ENCODE results near the gene TUBB3.
"Not testable (repeated sequence)": the region's sequence is repeated elsewhere in the genome, so short reads cannot be mapped to it uniquely, and the experiment has no call there.

The TUBB3 gene

DNA sequence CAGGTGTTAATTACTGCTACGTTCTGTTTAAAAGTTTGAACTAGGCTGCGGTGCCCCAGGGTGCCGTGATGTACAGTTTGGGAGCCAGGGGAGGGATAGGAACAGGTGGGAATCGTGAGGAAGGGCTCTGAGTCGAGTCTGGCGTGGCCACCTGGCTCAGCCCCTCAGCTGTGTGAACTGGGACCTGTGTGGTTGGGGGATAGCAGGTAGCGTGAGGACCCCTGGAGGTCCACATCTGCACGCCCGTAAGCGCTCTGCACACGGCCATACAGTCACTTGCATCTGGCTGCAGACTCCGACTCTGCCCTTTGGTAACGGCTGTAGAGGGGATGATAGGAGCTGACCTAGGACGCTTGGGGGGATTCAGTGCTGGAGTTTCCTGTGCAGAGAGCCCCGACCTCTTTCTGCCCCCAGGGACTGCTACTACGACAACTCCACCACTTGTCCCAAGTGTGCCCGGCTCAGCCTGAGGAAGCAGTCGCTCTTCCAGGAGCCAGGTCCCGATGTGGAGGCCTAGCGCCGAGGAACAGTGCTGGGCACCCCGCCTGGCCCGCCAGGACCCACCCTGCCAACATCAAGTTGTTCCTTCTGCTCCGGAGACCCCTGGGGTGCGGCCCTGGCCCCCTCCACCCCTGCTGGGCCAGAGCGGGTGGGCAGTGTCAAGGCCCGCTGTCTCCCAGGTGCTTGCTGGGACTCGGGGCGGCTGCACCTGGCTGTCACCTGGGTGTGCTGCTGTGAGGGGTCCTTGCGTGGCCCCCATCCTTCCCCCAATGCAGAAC, 42.5 kb downstream of the TUBB3 start:
- DNase-seq (ENCODE audit: low read depth): no peak

DNA sequence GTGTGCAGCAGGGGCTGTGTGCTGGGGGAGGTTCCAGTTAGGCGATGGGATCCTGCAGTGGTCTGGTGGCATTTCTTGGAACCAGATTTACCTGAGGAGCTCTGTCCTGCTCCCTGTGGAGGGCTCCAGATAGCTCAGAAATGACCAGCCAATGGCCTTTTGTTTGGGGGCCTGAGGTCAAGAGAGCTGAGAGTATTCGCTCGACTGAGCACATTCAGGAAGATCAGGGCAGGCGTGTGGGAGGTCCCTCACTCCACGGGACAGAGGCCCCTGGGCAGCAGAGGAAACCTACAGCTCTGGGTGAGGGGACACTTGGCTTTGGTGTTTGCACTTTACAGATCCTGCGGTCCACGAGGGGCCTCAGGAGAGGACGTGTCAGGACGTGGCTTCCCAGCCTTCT, 43.6 kb downstream of the TUBB3 start:
- DNase-seq (ENCODE audit: low read depth): no peak

DNA sequence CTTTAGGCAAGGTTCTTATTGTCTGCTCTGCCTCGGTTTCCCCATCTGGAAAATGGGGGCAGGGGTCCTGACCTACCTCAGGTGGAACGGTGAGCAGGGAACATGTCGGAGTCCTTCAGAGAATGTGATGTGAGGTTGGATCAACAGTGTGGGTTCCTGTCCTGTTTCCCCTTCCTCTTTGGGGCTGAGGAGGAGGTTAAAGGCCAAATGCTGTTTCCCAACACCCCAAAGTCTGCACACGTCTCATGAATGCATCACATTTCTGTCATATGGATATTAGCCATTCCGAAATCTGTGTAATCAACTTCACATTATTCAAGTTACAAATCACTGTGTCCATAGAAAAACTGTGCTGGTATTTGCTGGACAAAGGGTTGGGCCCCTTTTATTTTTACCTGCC, 44.3 kb downstream of the TUBB3 start:
- not testable (repeated sequence) for DNase-seq (ENCODE audit: low read depth)

DNA sequence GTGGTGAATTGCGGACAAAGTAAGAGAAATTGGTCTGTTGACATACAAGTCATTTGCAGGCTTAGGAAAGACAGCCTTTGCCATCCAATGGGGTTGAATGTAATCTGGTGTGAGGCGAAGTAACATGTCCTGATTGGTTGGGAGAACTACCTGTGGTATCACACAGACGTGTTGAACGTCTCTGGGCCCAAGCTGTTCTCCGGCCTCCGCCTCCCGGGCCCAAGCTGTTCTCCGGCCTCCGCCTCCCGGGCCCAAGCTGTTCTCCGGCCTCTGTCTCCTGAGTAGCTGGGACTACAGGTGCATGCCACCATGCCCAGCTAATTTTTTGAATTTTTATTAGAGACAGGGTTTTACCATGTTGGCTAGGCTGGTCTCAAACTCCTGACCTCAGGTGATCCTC, 44.9 kb downstream of the TUBB3 start:
- not testable (repeated sequence) for DNase-seq (ENCODE audit: low read depth)

DNA sequence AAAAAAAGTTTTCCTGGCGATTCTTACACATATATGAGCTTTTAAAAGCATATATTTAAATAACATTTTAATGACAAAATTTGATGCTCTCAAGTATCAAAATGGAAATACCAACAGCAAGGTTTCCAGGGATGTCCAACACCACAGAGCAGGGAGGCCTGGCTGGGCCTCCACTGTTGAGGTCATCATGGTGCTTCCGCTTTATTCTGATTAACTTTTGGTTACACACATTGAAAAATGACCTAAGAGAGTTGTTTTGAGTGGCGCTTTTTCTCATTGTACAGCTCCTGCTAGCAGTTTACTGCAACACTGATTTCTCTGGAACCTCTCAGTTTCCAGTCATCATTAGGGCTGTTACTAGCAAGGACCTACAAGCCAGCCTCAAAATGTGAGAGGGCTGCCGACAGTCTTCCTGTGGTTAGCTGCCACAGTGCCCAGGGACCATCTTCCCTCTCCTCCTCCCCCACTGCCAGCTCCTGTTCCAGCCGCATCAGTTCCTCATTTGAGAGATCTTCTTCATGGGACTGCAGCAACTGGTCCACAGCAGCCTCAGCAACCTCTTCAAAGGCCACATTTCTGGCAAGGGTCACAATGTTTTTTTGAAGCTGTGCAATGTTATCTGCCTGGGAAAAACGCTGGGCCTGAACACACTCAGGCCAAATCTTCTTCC, 46.7 kb downstream of the TUBB3 start:
- DNase-seq (ENCODE audit: low read depth): no peak

DNA sequence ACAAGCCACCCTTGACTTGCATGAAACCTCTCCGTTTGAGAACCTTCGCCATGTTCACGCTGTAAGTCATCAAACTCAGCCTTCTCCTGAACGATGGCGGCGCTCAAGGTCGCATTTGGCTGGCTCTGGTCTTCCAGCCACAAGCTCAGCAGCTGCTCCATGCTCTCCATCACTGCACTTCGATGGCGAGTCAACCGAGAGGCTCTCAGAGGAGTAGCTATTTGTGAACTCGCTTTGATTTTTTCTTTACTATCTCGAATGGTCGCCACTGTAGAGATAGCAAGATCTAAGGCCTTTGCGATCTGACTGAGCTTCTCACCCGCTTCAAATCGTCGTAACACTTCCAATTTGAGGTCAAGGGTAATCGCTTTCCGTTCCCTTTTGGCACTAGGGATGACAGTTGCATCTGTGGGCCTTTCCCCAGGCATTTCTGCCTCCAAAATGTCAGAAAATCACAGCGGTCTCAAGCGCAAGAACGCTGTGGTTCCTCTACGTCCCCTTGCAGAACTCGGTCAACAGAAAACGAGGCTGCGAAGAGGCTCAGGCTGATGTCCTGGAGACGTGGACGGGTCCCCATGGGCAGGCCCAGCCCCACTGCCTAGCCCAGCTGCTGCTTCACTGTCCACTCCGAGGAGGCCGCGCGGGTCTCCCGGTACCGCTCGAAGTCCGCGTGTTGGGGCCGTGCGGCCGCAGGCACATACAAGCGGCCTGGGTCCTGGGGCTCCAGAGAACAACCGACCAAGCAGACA, 48.5 kb downstream of the TUBB3 start:
- no peak for DNase-seq (ENCODE audit: low read depth)

DNA sequence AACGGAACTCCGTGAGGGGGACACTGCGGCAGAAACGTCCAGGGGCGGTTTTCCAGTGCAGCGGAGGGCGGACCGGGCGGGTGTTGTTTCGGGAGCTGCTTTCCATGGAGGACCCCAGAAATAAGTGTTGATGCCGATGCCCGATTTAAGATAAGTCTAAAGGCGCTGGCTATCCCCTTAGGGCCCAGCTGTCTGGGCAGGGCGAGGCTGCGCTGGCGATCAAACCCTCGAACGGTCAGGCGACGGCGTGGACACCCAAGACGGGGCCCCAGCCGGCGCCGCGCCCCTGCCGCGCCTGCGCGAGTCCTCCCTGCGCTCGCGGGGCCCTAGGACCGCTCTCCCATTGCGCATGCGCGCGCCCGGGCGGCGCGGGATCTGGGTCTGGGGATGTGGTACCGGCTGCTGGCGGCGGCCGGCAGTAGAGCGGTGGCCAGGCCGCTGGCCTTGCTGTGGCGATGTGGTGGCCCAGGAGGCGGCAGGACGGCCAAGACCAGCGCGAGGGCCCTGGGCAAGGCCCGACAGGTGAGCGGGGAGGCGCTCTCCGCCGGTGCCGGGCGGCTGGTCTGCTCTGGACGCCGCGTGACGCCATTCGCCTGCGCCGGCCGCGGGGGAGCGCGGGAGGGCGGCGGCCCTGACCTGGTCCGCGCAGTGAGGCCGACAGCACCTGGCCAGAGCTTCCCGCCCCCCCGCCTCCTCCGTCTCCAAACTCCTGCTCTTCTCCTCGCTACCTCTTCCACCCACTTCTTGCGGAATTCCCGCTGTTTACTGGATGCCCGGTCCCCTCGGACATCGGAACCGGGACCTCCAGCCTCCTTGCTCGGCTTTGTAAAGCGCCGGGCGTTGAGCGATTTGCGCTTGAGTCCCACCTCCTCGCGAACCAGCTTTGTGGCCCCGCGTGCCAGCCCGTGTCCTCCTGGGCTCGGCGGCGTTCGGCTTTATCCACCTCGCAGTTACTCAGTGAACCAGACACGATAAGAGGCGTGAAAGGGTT, 49.4 kb downstream of the TUBB3 start:
- peak; percentile 90 for DNase-seq (ENCODE audit: low read depth)

DNA sequence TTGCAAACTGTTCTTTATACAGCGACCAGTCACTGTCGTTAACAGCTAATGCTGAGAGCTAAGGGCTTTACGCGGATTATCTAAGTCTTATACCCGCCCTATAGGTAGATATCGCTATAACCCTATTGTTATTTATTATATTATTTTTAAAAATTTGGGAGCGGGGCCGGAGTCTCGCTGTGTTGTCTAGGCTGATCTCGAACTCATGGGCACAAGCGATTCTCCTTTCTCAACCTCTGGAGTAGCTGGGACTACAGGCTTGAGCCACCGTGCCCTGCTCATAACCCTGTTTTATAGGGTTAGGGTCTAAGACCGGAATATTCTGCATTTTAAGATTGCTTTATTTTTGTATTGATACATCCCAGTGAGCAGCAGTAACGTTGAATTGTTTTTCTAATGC, 50.1 kb downstream of the TUBB3 start:
- no peak for DNase-seq (ENCODE audit: low read depth)

DNA sequence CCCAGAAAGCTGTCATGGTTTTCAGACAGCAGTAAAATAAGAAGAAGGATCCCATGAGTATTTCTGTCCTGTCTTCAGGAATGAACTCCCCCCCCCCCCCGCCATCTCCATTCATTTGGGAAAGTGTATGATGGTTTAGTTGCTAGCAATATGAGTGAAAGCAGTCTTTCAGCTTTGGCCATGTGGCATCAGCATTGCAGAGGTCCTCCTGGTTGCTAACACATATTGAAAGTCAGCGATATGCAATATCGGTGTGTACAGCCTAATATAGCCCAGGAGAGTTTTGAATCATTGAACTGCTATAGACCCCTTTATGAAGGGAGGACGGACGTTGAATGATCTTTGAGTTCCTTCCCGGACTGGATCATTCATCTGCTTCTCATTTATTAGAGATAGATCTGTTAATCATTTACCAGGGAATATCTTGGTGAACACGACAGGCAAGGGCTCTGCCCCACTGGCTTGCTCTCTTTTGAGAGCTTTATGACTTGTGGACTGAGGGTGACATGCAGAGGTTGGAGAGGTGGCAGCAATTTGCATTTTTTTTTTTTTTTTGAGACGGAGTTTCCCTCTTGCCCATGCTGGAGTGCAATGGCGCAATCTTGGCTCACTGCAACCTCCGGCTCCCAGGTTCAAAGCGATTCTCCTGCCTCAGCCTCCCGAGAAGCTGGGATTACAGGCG, 50.7 kb downstream of the TUBB3 start:
- no peak for DNase-seq (ENCODE audit: low read depth)

DNA sequence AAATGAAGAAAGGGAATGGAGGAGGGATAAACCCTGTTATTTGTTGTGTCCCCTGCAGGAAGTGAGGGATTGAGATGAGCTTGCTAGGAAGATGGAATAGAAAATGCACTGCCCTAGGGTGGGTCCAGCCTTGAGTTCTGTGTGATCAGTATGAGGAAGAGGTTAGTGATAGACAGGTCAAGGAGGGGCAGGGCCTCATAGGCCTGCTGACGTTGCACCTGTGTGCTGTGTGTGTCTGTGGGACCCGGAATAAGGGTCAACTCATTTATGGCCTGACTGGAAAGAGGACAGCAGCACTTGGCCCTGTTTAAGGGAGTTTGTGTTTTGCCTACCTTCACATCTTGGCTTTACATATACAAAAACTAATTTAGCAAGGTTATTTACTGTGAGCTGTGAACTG, 51.7 kb downstream of the TUBB3 start:
- no peak for DNase-seq (ENCODE audit: low read depth)

DNA sequence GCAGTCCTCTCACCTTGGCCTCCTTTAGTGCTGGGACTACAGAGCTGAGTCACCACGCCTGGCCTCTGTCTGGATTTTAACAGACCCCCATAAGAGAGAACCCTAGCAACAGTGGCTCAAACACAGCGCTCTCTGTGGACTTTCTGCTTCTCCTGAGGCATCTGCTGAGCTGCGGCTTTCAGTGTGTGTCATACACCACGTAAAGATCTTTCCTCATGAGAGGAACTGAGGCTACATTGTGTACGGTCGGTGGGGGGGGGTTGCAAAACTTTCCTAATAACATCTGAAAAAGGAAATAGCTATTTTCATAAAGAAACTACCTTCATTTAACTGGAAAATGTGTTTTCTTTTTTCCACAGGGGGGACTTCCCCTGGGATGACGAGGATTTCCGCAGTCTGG, 58.3 kb downstream of the TUBB3 start:
- DNase-seq (ENCODE audit: low read depth): no peak

DNA sequence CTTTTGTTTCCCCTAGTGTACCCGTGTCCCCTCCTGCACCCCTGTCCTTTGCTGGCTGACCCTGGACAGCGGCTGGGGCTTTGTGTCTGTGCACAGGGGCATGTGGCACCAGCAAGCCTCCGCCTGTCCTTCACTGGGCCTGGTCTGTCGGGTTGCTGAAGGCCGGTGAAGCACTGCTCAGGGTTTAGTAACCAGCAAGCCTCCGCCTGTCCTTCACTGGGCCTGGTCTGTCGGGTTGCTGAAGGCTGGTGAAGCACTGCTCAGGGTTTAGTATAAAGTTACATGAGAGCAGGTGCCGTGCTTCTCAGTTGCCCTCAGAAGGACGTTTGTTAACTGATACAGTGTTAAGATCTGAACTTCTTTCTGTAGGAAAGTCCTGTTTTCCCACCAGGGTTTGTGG, 59.2 kb downstream of the TUBB3 start:
- DNase-seq (ENCODE audit: low read depth): no peak

DNA sequence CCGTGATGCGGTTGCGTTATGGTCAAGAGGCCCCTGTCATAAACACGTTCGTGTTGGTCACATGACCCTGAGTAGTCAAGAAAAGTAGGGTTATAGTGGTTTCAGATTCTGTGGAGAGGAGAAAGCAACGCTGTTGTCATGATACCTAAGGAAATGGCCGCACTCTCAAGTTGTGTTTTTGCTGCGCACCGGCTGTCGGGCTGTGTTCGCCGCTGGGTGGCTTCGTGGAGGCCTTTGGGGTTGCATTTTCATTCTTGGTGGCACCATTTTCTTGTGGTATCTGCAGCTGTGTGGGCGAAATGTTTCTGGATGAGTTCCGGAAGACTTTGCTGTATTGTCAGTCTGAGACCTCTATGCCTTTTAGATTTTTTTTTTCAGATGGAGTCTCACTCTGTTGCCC, 60.4 kb downstream of the TUBB3 start:
- DNase-seq (ENCODE audit: low read depth): no peak

DNA sequence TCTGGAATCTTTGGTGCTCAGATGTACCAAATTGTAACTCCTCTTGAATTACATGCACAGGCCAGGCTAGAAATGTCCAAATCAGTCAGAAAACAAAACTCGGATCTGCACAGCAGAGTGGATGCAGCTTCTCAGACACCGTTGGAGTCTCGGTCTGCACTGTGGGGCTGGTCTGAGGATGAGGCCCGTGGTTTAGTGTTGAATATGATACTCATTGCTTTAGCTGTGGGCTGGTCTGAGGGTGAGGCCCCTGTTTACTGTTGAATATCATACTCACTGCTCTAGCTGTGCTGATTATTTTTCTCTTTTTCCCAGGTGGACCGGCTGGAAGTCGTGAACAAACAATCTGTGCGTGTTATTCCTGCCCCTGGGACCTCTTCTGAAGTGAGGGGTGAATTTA, 61.1 kb downstream of the TUBB3 start:
- DNase-seq (ENCODE audit: low read depth): no peak

DNA sequence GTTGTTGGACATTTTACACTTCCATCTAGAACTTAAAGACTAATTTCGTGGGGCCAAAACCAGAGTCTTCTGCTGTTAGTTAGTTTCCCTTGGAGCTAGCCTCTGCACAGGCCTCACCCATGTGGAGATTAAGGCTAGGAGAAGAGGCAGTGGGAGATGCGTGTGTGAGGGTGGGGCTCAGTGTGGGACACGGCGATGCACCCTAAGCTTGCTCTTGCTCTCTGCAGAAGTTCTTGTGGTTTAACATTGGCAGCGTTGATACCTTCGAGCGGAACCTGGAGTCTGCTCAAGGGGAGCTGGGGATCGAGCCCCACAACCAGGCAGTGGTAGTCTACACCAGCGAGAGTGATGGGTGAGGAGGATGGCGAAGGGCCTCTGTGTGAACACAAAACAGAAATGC, 62.1 kb downstream of the TUBB3 start:
- no peak for DNase-seq (ENCODE audit: low read depth)

Measured in stimulated activated CD8-positive, alpha-beta memory T cell treated with anti-CD3 and anti-CD28 coated beads, Interleukin-12 subunit alpha, Interleukin-12 subunit beta, amount 100 ng/mL, for 4 hours (primary cell).